Ishikawa (cell line): ENCODE results near the gene B3GLCT.

ENCODE experiments used
- CEBPB ChIP-seq: IDR thresholded peaks from 2 replicates; pipeline ENCODE4 v1.6.1; 2012
- CREB1 ChIP-seq: IDR thresholded peaks from 2 replicates; pipeline ENCODE4 v1.6.1; 2012; ENCODE audit warnings: low read depth
- EGR1 ChIP-seq: IDR thresholded peaks from 2 replicates; pipeline ENCODE4 v1.6.1; 2012
- EP300 ChIP-seq: IDR thresholded peaks from 2 replicates; pipeline ENCODE4 v1.6.1; 2012; ENCODE audit warnings: borderline replicate concordance
- FOXM1 ChIP-seq: IDR thresholded peaks from 2 replicates; pipeline ENCODE4 v1.6.1; 2012; ENCODE audit warnings: low read depth, borderline replicate concordance
- NFIC ChIP-seq: IDR thresholded peaks from 2 replicates; pipeline ENCODE4 v1.6.1; 2012
- RAD21 ChIP-seq: IDR thresholded peaks from 2 replicates; pipeline ENCODE4 v1.6.1; 2012; ENCODE audit warnings: low read depth
- TAF1 ChIP-seq: IDR thresholded peaks from 2 replicates; pipeline ENCODE4 v1.6.1; 2012; ENCODE audit warnings: low read depth, mild to moderate bottlenecking
- TCF12 ChIP-seq: IDR thresholded peaks from 2 replicates; pipeline ENCODE4 v1.6.1; 2012; ENCODE audit warnings: low read depth
- TEAD4 ChIP-seq: IDR thresholded peaks from 2 replicates; pipeline ENCODE4 v1.6.1; 2012
- YY1 ChIP-seq: IDR thresholded peaks from 2 replicates; pipeline ENCODE4 v1.6.1; 2012; ENCODE audit warnings: low read depth
- ZBTB7A ChIP-seq: IDR thresholded peaks from 2 replicates; pipeline ENCODE4 v1.6.1; 2012; ENCODE audit warnings: low read depth
- TF ChIP-seq, protein P1 (sequence below): IDR thresholded peaks from 2 replicates; pipeline ENCODE4 v1.6.1; 2012; ENCODE audit warnings: low read depth, mild to moderate bottlenecking
- TF ChIP-seq, protein P2 (sequence below): IDR thresholded peaks from 2 replicates; pipeline ENCODE4 v1.6.1; 2012
- TF ChIP-seq, protein P3 (sequence below): IDR thresholded peaks from 2 replicates; pipeline ENCODE4 v1.6.1; 2012

The B3GLCT gene

DNA sequence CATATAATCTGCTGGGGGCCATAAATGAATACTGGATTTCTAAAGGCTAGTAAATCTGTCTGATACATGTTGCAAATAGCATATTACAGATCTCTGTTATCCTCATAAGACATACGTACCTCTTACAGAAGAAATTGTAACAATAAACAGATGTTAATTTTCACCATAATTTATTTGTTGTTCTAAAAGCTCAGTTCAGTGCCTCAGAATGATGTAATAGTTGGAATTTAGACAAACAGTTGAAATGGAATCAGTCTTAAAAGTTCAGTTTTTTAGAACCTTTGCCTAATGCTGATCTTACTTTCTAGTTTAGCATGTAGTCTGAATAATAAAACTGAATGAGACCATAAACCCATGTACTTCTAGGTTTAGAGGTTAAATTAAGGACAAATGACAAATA lies 43.1 kb downstream of the B3GLCT start:
- no peak for TF ChIP-seq CEBPB
- TF ChIP-seq TCF12, result no peak
- TF ChIP-seq ZBTB7A, result no peak
- TF ChIP-seq, protein P1, sequence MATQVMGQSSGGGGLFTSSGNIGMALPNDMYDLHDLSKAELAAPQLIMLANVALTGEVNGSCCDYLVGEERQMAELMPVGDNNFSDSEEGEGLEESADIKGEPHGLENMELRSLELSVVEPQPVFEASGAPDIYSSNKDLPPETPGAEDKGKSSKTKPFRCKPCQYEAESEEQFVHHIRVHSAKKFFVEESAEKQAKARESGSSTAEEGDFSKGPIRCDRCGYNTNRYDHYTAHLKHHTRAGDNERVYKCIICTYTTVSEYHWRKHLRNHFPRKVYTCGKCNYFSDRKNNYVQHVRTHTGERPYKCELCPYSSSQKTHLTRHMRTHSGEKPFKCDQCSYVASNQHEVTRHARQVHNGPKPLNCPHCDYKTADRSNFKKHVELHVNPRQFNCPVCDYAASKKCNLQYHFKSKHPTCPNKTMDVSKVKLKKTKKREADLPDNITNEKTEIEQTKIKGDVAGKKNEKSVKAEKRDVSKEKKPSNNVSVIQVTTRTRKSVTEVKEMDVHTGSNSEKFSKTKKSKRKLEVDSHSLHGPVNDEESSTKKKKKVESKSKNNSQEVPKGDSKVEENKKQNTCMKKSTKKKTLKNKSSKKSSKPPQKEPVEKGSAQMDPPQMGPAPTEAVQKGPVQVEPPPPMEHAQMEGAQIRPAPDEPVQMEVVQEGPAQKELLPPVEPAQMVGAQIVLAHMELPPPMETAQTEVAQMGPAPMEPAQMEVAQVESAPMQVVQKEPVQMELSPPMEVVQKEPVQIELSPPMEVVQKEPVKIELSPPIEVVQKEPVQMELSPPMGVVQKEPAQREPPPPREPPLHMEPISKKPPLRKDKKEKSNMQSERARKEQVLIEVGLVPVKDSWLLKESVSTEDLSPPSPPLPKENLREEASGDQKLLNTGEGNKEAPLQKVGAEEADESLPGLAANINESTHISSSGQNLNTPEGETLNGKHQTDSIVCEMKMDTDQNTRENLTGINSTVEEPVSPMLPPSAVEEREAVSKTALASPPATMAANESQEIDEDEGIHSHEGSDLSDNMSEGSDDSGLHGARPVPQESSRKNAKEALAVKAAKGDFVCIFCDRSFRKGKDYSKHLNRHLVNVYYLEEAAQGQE, result no peak
- TF ChIP-seq FOXM1, result no peak
- TF ChIP-seq YY1, result no peak
- no peak for TF ChIP-seq TAF1
- TF ChIP-seq NFIC, result no peak
- TF ChIP-seq, protein P2, sequence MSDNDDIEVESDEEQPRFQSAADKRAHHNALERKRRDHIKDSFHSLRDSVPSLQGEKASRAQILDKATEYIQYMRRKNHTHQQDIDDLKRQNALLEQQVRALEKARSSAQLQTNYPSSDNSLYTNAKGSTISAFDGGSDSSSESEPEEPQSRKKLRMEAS, result no peak
- no peak for TF ChIP-seq TEAD4
- no peak for TF ChIP-seq EGR1
- TF ChIP-seq, protein P3, sequence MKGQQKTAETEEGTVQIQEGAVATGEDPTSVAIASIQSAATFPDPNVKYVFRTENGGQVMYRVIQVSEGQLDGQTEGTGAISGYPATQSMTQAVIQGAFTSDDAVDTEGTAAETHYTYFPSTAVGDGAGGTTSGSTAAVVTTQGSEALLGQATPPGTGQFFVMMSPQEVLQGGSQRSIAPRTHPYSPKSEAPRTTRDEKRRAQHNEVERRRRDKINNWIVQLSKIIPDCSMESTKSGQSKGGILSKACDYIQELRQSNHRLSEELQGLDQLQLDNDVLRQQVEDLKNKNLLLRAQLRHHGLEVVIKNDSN, result no peak
- no peak for TF ChIP-seq RAD21
- no peak for TF ChIP-seq CREB1
- no peak for TF ChIP-seq EP300

DNA sequence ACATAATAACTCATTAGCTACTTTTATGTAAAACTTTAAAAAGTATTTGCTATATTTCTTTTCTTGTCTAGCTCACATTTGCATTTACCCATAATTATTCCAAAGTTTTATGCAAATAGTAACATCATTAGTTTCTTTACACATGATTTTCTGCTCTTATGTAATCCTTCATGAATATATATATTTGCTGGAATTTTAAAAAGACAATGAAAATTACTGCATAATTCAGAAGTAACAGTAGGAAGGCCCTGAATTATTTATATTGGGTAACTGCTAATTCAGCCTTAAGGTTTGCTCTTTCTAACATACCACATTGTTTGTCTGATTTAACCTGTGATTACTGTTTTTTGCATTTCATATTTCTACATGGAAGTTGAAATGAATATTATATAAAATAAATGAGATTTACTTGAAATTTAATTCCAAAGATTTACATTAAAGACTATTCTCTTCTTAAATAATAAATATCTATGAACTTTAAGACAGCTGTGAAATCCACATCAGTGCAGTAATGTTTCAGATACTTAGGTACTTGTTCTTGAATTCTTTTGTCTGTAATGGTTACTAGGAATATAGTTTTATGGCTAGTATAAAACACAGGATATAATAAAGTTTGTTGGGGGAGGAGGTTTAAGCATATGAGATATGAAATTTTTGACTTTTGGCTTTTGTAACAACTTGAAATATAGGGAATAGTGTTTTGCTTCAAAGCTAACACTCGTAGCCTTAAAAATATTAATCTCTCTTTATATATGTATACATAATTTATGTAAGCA lies 46.0 kb downstream of the B3GLCT start:
- TF ChIP-seq FOXM1 (no peak), TCF12 (no peak), TAF1 (no peak), RAD21 (no peak), EGR1 (no peak), EP300 (no peak), YY1 (no peak), TEAD4 (no peak), NFIC (no peak), ZBTB7A (no peak)
- TF ChIP-seq, protein P2, result no peak
- TF ChIP-seq, protein P3, result no peak
- TF ChIP-seq, protein P1, result no peak

DNA sequence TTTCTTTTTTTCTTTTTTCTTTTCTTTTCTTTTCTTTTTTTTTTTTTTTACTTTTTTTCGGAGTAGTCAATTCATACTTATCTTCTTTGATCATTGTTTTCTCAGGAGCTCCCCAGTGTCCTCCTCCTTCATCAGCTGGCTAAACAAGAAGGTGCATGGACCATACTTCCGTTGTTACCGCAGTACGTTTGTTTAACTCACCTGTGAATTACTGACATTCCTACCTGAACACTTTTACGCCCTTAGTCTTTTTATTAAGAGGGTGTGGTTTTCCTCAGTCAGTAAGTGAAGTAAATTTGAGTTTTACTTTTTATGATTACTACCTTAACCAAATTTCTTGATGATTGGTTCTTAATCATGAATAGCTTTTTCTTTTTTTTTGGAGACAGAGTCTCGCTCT lies 47.1 kb downstream of the B3GLCT start:
- TF ChIP-seq NFIC (no peak), TAF1 (no peak), FOXM1 (no peak), YY1 (no peak), TCF12 (no peak), ZBTB7A (no peak), CEBPB (no peak), EP300 (no peak), CREB1 (no peak), TEAD4 (no peak), RAD21 (no peak)
- TF ChIP-seq, protein P1, result no peak
- TF ChIP-seq, protein P2, result no peak
- TF ChIP-seq, protein P3, result no peak
